Stimulated activated CD4-positive, alpha-beta T cell treated with anti-CD3 and anti-CD28 coated beads, Interleukin-12 subunit alpha, Interleukin-12 subunit beta, amount 100 ng/mL, for 48 hours (primary cell): Measurements from ENCODE around the gene WDR93.

Source experiments
- DNase-seq, 3 donors: peaks; one replicate each; pipeline ENCODE4 v3.0.0-alpha.2; 2020; ENCODE audit warnings: low read depth in 2 of 3, low spot score in 1 of 3

The WDR93 gene

DNA sequence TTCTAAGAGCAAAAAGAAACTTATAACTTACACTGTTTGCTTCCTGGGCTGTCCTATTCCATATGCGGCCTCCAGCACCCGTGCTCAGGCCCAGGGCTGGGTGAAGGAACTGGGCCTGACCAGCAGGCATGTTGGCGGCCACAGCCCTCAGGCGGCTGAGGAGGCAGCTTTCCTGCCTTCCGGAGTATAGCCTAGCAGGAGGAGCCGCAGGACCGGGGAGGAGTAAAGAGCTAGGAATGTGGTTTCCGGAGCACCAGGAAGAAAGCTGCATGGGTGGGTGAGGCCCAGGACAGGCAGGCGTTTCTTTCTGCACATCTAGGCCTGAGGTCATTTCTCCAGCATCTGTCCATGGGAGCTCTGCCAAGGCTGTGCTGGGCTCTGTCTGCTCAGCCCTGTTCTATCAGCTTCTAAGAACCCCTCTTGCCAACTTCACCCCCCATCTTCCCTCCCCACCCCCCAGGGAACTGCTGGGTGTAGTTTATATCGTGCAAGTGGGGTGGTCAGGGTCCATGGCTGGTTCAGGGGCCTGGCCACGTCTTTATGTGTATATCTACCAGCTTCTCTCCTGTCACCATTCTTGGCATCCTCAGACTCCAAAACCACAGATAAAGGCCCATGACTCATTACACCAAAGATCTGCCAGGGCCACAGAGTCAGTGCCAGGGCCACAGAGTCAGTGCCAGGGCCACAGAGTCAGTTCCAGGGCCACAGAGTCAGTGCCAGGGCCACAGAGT lies 27.6 kb upstream of the WDR93 start:
- DNase-seq, result no peak

DNA sequence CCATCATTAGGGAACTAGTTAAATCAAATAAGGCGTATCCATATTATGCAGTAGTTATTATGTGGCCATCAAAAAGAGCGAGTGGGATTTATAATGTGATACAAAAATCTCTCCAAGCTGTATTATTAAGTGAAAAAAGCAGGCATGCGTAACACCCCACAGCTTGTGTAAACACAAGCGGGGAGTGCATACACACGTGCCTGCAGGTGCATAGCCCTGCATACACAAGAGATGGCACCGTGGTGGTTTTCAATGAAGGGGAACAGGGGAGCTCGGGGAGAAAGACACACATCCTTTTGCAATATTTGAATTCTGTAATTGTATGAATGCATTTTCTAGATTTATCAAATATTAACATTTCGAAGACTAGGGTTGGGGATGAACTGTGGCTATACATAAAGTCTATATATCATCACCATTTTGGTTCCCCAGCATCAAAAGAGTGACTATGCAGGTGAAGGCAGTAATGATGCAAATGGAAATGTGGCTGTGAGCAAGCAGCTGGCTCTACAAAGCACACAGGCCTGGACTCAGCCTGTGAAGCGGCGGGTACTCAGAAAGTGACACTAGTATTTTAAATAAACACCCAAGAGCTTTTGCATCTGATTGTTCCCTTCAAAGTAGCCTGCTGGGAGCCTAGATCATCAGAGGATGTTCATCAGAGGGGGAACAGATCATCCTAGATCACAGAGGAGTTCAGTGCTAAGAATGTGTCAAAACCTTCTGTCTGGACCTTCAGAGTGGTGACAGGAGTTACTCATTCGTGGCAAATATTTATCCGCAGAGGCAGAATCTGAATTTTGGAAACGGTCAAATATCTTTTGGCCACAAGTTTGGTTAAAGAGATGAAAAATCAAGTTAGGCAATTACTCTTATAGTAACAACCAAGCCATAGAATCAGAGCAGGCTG lies 25.9 kb upstream of the WDR93 start:
- DNase-seq, result no peak

GRCh38 chr15:89665449-89666181 lies 25.0 kb upstream of the WDR93 start:
- DNase-seq, result no peak

GRCh38 chr15:89666184-89666857 lies 24.3 kb upstream of the WDR93 start:
- no peak for DNase-seq

DNA sequence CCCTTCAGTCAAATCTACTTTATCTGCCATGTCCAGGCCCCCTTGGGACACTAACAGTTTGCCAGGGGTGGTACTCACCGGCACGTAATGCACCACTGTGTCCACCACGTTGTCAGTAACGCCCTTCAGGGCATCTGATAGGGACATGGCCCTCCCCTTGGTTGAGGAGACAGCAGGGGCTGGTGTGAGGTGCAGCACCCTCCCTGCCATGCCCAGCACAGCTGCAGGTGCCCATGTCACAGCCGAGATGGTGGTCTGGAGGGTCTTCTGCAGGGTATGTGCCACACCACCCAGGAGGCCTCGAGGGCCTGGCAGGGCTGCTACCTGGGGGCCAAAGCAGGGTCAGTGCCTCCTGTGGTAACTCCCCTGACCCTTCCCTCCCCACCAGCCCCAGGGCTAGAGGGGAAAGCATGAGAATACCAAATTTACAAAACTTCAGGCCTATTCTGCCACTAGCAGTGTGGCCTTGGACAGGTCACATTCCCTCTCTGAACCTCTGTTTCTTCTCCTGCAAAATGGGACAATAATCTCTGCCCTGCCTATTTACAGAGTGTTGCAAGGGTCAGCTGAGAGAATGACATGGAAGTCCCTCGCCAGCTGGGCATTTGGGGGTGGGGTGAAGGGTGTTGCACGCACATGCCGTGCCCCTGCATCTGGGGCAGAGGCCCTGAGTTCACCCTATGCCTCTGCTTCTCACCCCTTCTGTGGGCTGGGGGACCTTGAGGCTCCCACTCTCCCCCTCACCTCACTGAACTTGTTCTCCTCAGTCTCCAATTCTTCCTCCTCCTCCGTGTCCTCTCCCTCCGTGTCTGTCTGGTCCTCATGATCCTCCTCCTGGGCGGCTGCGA lies 23.5 kb upstream of the WDR93 start:
- DNase-seq, result no peak

DNA sequence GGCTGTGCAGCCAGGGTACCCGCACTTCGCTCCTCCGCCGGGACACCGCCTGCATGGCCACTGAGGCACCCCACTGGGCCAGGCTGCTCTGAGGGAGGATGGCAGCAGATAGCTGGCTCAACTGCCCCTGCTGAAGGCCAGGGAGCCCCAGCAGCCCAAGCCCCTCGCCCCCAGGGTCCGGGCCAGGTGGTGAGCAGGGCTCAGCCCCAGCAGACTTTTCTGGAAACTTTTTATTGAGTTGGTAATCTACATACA lies 23.0 kb upstream of the WDR93 start:
- DNase-seq, result no peak

GRCh38 chr15:89668171-89668570 lies 22.4 kb upstream of the WDR93 start:
- no peak for DNase-seq

- no peak for DNase-seq
Observed at GRCh38 chr15:89669309-89669865, 21.2 kb upstream of the WDR93 start.

DNA sequence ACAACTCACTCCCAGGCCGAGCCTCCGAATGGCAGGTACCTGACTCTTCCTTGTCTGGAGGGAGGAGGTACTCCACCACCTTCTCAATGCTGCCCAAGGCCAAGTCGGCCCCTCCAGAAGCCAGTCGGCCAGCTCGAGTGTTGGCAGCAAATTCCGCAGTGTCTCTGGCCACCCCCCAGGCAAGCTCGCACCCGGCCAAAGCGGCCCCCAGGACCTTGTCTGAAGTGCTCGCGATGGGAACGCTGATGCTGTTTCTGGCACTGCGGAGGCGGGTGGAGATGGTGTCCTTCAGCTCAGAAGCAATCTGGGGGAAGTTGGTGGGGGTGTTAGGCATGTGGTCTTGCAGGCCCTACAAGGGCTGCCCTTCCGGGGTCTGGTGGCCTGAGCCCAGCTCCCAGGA lies 20.7 kb upstream of the WDR93 start:
- DNase-seq, result no peak

DNA sequence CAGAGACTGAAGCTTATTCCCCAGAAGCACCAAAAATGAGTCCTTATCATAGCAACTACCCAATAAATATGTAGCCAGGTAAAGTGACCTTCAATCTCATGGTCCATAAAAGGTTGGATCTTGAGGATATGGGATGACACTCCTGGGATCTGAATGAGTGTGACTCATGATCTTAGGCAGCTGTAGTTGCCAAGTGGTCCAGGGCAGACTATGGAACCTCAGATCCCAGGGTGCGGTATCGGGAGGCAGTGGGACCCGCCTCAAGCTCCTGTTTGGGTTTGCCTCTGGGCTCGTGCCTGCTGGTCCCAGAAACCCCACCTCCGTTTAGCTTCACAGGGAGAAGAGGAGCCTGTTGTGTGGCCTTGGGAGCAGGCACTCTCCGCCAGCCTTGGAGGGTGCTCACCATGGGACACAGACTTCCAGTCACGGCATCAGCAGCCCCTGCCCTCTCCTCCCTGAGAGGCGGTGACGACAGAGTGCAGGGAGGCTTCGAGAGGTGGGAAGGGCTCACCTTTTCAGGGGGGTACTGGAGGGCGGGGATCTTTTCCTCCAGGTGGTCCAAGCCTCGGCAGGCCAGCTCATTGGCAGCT lies 19.5 kb upstream of the WDR93 start:
- DNase-seq, result no peak

DNA sequence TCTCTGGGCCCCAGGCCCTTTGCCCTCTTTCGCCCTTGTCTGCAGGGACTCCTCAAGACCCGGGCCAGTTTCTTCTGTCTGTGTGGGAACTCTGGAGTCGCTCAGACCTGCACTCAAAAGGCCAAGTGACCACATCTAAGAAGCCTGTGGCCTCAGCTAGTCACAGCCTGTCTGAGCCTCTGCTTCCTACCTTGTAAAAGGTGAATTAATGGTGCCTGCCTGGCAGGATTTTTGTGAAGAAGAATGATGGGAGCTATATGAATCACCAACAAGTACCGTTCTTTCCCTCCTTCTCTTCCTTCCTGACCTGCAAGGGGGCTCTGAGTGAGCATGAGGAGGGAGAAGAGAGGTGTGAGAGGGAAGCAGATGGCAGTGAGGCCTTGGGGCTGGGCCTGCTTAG lies 18.9 kb upstream of the WDR93 start:
- DNase-seq, result no peak

- DNase-seq, result no peak
Observed at GRCh38 chr15:89672221-89673164, 18.1 kb upstream of the WDR93 start.

GRCh38 chr15:89673165-89673512 lies 17.5 kb upstream of the WDR93 start:
- DNase-seq, result no peak

DNA sequence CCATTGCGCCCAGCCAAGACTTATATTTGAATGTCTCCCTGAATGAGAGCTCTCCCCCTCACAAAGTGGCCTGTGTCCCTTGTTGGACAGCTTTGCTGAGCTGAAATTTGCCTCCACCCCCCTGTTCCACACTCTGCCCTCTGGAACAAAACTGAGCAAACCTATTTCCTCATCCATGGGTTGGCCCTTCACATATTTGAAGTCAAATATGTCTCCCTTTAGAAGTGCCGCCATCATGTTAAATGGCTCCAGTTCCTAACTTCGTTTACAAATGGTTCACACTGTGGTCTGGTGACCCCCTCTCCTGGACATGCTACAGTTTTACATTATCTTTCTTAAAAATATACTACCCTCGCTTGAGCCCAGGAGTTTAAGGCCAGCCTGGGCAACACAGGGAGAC lies 16.1 kb upstream of the WDR93 start:
- no peak for DNase-seq

GRCh38 chr15:89675606-89676005 lies 15.0 kb upstream of the WDR93 start:
- DNase-seq, result no peak

DNA sequence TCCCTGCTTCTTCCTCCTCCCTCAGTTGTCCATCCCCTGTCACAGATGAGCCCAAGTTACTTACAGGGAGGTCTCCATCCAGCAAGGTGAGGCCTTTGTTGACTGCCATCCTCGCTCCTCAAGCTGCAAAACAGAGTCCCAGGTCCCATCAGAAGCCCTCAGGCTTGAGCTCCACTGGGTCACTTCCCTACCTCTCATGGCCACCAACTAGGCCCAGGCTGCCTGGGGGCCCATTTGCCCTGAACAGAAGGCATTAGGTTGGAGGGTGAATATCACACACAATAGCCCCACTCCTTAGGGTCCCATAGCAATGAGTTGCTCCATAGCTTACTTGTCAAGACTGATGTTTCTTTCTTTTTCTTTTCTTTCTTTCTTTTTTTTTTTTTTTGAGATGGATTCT lies 13.2 kb upstream of the WDR93 start:
- DNase-seq, result no peak

- DNase-seq, result no peak
Observed at GRCh38 chr15:89679212-89679611, 11.4 kb upstream of the WDR93 start, which contains the start of gene PLIN1. Gene PLIN1, minus strand, starts transcription at chr15:89679367. Its CDS starts 1,878 bp downstream, at chr15:89677489.

DNA sequence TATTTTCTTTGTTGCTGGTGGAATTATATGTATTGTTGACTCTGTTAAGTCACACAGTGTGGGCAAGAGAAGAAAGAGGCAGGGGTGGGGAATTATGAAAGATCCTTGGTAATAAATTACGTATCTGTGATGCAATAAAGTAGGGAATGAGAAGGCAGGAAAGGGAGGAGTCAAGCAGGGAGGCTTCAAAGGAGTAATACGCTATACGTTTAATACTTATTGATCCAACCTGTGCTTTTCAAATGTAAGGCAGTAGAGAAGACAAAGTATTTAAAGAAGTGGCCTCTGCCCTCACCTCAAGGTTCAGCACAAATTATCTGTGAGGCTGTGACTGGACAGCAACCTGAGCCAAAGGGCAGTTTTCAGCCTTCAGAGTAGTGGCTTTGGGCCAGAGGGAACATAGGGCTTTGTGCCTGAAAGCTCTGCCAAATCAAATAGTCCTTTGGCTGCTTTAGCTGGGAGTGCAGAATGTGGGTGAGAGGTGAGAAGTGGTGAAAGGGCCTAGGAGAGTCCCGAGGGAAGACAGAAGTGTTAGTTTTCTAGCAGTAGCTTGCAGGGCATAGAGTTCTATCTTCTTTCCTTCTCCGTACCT lies 10.2 kb upstream of the WDR93 start:
- no peak for DNase-seq
